Hepatocyte (in vitro differentiated cells): Measurements from ENCODE around the gene SHBG. TPM values are rescaled to one million over a fixed set of nuclear protein-coding genes. Genes with fewer than 3 reads are reported as not detected.

Experiments
- DNase-seq: peaks from one replicate; pipeline ENCODE4 v3.0.0-alpha.2; 2016; ENCODE audit warnings: low spot score
- H2AFZ ChIP-seq: fragments of 200-600 bp; sonication (generic); 2 replicates; pipeline ENCODE4 v1.6.0; 2016; ENCODE audit warnings: antibody characterized with exemption, mild to moderate bottlenecking
- H3K27ac ChIP-seq: fragments of 200-600 bp; sonication (generic); 2 replicates; pipeline ENCODE4 v1.5.1; 2016; ENCODE audit warnings: mild to moderate bottlenecking
- H3K27me3 ChIP-seq: fragments of 200-600 bp; sonication (generic); 2 replicates; pipeline ENCODE4 v1.6.1; 2016
- H3K36me3 ChIP-seq: fragments of 200-600 bp; sonication (generic); replicated peaks from 2 replicates; pipeline ENCODE4 v1.5.1; 2016; ENCODE audit warnings: low read depth; ENCODE audit not compliant: insufficient read depth
- H3K4me1 ChIP-seq: fragments of 200-600 bp; sonication (generic); 2 replicates; pipeline ENCODE4 v1.5.1; 2016; ENCODE audit warnings: mild to moderate bottlenecking, moderate library complexity; ENCODE audit not compliant: insufficient read depth
- H3K4me2 ChIP-seq: fragments of 200-600 bp; sonication (generic); 2 replicates; pipeline ENCODE4 v1.6.0; 2016
- H3K4me3 ChIP-seq: fragments of 200-600 bp; sonication (generic); 2 replicates; pipeline ENCODE4 v1.5.1; 2016; ENCODE audit warnings: mild to moderate bottlenecking
- H3K79me2 ChIP-seq: fragments of 200-600 bp; sonication (generic); 2 replicates; pipeline ENCODE4 v1.6.0; 2017; ENCODE audit warnings: mild to moderate bottlenecking
- H3K9me2 ChIP-seq: fragments of 200-600 bp; sonication (generic); replicated peaks from 2 replicates; pipeline ENCODE4 v1.6.0; 2017; ENCODE audit warnings: mild to moderate bottlenecking; ENCODE audit not compliant: insufficient read depth
- H3K9me3 ChIP-seq: fragments of 200-600 bp; sonication (generic); 2 replicates; pipeline ENCODE4 v1.5.1; 2016; ENCODE audit warnings: low read depth, mild to moderate bottlenecking
- H4K20me1 ChIP-seq: fragments of 200-600 bp; sonication (generic); 2 replicates; pipeline ENCODE4 v1.6.0; 2016; ENCODE audit warnings: mild to moderate bottlenecking; ENCODE audit not compliant: insufficient read depth, poor library complexity, severe bottlenecking
- CTCF ChIP-seq: fragments of 200-600 bp; sonication (generic); IDR thresholded peaks from 2 replicates; pipeline ENCODE4 v1.5.1; 2016; ENCODE audit warnings: antibody characterized with exemption, mild to moderate bottlenecking; ENCODE audit not compliant: poor library complexity
- EZH2 ChIP-seq: fragments of 200-600 bp; sonication (generic); IDR thresholded peaks from 2 replicates; pipeline ENCODE4 v1.6.1; 2016; ENCODE audit warnings: antibody characterized with exemption, mild to moderate bottlenecking, borderline replicate concordance
- EZH2phosphoT487 ChIP-seq: fragments of 200-600 bp; sonication (generic); IDR thresholded peaks from one replicate; pipeline ENCODE4 v1.6.1; 2018; ENCODE audit warnings: antibody characterized with exemption, mild to moderate bottlenecking, low read depth, moderate library complexity; ENCODE audit not compliant: unreplicated experiment, severe bottlenecking
- WGBS: methylation state at CpG from one replicate; pipeline ENCODE4 v1.1.6; 2016; ENCODE audit warnings: low lambda C conversion rate; ENCODE audit errors: missing lambda C conversion rate; 5-methylcytosine and 5-hydroxymethylcytosine counted together
- polyA plus RNA-seq: library from polyadenylated mRNA; unstranded; fragments of >200 nt; fragmentation: Nextera tagmentation; extraction: Ambion mirVana; gene quantifications from 2 replicates; pipeline ENCODE4 v1.2.1, GENCODE V29; 2016
- total RNA-seq: library from RNA; depleted of rRNA; stranded (reverse); fragments of >200 nt; gene quantifications from 2 replicates; pipeline ENCODE4 v1.2.3, GENCODE V29; 2014

SHBG gene
- total and polyA plus RNA-seq, 2 experiments from 2014 or later = 5.3 to 9.0 TPM

DNA sequence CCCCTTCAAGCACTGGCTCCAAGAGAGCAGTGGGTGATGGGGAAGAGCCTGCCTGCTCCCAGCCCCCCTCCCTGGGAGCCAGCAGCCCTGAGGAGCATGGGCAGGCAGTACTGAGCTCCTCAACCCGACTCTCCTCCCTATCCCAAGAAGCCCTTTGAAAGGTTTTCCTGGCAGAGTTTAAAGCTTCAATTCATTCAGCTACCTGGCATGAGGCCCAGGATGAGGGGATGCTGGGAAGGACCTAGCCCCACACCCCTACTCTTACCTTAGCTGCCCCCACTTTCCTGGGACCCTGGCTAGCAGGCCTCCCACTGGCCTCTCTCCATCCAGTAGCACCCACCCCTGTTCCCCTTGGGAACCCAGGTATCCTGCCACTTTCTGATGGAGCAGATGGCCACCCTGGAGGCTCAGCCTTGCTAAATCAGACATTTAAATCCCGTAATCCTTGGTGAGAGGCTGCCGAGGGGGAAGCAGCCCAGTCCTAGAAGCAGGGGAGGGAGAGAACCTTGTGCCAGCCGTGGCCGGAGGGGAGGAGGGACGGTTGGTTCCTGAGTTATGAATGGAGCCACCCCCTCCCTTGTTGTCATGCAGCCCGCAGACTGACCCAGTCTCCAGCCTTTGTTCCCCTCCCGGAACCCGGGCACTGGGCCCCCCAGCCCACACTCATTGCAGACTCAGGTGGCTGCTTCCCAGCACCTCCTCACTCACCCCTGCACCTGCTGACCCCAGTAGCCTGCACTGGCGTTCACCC lies 37.9 kb downstream of the SHBG start:
- 87% methylated on average over 10 of the region's 10 CpGs for WGBS
- H3K9me2 ChIP-seq = no peaks in the 10 kb centered on the region
- no peaks in the 10 kb centered on the region for H3K9me3 ChIP-seq
- no peaks in the 10 kb centered on the region for H3K27me3 ChIP-seq
- H3K79me2 ChIP-seq = no peaks in the 10 kb centered on the region
- no peak overlapping the region for H3K4me3 ChIP-seq
- H3K4me1 ChIP-seq = no peaks in the 10 kb centered on the region
- no peak overlapping the region for H3K4me2 ChIP-seq
- no peaks in the 10 kb centered on the region for H3K36me3 ChIP-seq
- no peaks in the 10 kb centered on the region for H4K20me1 ChIP-seq
- no peak for DNase-seq
- no peak overlapping the region for H3K27ac ChIP-seq
- TF ChIP-seq EZH2 (no peak), EZH2phosphoT487 (no peak), CTCF (no peak)
- no peak overlapping the region for H2AFZ ChIP-seq

GRCh38 chr17:7668482-7668881 lies 38.5 kb downstream of the SHBG start:
- Histone ChIP-seq H4K20me1 (no peaks in the 10 kb centered on the region), H3K27ac (no peak overlapping the region), H3K27me3 (no peaks in the 10 kb centered on the region), H3K9me3 (no peaks in the 10 kb centered on the region), H2AFZ (no peak overlapping the region), H3K4me1 (no peaks in the 10 kb centered on the region), H3K4me3 (no peak overlapping the region), H3K36me3 (no peaks in the 10 kb centered on the region), H3K9me2 (no peaks in the 10 kb centered on the region), H3K4me2 (no peak overlapping the region), H3K79me2 (no peaks in the 10 kb centered on the region)
- over 99% methylated on average over 7 of the region's 7 CpGs for WGBS
- no peak for DNase-seq
- TF ChIP-seq EZH2phosphoT487 (no peak), CTCF (no peak), EZH2 (no peak)

DNA sequence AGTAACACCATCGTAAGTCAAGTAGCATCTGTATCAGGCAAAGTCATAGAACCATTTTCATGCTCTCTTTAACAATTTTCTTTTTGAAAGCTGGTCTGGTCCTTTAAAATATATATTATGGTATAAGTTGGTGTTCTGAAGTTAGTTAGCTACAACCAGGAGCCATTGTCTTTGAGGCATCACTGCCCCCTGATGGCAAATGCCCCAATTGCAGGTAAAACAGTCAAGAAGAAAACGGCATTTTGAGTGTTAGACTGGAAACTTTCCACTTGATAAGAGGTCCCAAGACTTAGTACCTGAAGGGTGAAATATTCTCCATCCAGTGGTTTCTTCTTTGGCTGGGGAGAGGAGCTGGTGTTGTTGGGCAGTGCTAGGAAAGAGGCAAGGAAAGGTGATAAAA lies 43.3 kb downstream of the SHBG start:
- Histone ChIP-seq H3K4me1 (no peaks in the 10 kb centered on the region), H4K20me1 (no peaks in the 10 kb centered on the region), H3K9me2 (no peaks in the 10 kb centered on the region), H2AFZ (no peak overlapping the region), H3K27ac (no peak overlapping the region), H3K79me2 (peaks cover 10% of the 10 kb centered on the region), H3K4me2 (no peak overlapping the region), H3K9me3 (no peaks in the 10 kb centered on the region), H3K4me3 (no peak overlapping the region), H3K36me3 (no peaks in the 10 kb centered on the region), H3K27me3 (no peaks in the 10 kb centered on the region)
- DNase-seq = no peak
- TF ChIP-seq CTCF (peak; percentile 51), EZH2phosphoT487 (no peak)
- WGBS = 87% methylated on average over 2 of the region's 2 CpGs

GRCh38 chr17:7674934-7675333 lies 45.0 kb downstream of the SHBG start:
- H3K9me3 ChIP-seq = no peaks in the 10 kb centered on the region
- H3K9me2 ChIP-seq = no peaks in the 10 kb centered on the region
- no peaks in the 10 kb centered on the region for H3K4me1 ChIP-seq
- no peak overlapping the region for H3K27ac ChIP-seq
- no peak overlapping the region for H3K4me3 ChIP-seq
- no peaks in the 10 kb centered on the region for H3K27me3 ChIP-seq
- H3K79me2 ChIP-seq = peaks cover 26% of the 10 kb centered on the region
- no peak overlapping the region for H2AFZ ChIP-seq
- H3K4me2 ChIP-seq = no peak overlapping the region
- H3K36me3 ChIP-seq = no peaks in the 10 kb centered on the region
- no peak for TF ChIP-seq EZH2
- no peak for TF ChIP-seq CTCF
- TF ChIP-seq EZH2phosphoT487 = no peak
- DNase-seq = no peak
- 91% methylated on average over 14 of the region's 14 CpGs for WGBS
- H4K20me1 ChIP-seq = no peaks in the 10 kb centered on the region
